GM21723 (cell line): ENCODE data around the gene TSHZ3.

ENCODE experiments used
- ATAC-seq: cut with Tn5 transposase; IDR thresholded peaks from one replicate; pipeline ENCODE4 v1.9.1; 2021; ENCODE audit warnings: mild to moderate bottlenecking, moderate library complexity; ENCODE audit not compliant: unreplicated experiment

Gene TSHZ3

GRCh38 chr19:31338069-31338776, 11.0 kb downstream of the TSHZ3 start:
- ATAC-seq, result no peak

DNA sequence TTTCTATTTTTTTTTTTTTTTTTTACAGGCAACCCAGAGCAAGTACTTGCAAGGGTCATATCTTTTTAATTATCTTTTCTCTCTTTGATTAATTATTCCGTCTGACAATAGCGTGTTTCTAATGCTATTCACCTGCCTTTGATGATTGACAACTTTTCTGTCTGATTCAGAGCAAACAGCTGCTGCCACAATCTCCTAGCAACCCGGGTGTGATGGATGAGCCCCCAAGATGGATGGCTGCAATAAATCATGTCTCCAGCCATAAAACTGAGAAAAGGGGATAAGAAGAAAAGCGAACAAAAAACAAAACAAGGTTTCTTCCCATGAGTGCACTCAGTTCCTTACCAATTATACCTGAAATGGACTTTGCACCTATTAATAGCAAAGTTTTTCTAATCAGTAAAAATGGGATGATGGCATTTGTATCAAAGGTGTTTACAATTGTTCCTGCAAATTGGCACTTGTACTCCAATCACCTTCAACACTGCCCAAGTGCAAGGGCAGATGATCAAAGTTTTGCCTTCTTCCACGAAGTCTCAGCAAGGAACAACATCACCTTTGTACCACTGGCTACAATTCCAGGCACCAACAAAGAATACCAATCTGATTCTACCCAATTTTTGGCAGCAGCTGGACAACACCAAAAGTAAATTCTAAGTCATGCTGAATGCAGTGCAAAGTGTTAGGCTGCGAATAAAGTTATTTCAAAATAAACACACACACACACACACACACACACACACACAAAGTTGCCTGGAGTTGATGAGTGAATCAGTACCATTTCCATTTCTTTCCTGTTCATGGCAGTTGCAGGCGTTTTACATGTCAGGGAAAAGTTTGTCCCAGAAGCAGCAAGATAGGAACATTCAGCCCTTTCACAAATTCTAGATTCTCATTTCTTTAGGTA, 12.0 kb downstream of the TSHZ3 start:
- no peak for ATAC-seq

- no peak for ATAC-seq
These were observed 13.5 kb downstream of the TSHZ3 start for GRCh38 chr19:31335716-31336115.

GRCh38 chr19:31334849-31335624, 14.2 kb downstream of the TSHZ3 start:
- ATAC-seq, result no peak

GRCh38 chr19:31334101-31334848, 15.0 kb downstream of the TSHZ3 start:
- ATAC-seq, result no peak

DNA sequence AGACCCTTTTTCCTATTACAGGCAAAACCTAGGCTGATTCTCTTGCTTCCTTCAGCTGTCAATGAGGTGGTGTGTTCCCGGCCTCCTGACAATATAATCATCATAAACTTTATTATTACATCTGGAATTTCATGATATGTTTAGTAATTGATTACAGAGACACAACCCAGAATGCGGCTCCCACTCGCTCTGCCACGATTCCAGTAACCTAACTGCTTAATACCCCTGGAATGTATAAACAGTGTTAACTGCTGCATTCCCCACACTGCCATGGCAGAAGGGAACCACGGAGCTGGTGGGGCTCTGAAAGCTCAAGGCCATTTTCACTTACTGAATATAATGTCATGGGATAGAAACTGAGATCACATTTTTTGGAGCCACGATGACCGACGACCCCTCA, 17.1 kb downstream of the TSHZ3 start:
- no peak for ATAC-seq

DNA sequence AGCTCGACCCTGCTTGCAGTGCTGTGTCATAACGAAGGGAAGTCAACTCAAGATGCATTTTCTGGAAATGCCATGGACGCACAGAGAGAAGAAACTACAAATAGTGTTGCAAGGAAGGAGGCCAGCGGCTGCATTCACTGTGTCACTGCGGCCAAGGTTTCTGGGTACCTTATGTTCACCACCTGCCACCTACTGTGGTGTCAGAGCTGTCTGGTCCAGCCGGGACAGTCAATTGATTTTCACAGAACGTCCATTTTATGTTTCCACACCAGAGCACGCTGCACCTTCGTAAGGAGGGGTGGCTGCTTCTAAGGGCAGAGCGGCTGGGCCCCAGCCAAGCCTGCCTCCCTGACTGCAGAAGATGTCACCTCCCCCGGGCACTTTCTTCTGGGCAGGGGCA, 17.7 kb downstream of the TSHZ3 start:
- no peak for ATAC-seq

- no peak for ATAC-seq
These were observed 18.5 kb downstream of the TSHZ3 start for GRCh38 chr19:31330761-31331160.

- no peak for ATAC-seq
These were observed 19.0 kb downstream of the TSHZ3 start for GRCh38 chr19:31330237-31330636.

DNA sequence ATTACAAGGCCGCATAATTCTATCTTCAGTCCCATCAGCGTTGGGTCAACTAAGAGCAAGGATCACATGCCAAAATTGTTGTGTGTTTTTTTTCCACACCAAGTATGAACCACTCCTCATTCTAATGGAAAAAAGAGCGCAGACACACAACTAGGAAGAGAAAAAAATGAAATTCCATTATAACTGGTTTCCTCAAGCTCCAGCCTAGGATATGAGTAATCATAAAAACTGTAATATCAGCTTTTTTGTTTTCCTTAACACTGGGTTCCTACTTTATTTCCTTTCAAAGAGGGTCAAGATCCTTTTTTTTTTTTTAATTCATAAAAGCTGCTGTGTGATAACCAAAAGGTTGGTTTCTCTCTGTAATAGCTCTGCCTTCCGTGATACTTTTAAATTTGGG, 19.4 kb downstream of the TSHZ3 start:
- ATAC-seq, result no peak

DNA sequence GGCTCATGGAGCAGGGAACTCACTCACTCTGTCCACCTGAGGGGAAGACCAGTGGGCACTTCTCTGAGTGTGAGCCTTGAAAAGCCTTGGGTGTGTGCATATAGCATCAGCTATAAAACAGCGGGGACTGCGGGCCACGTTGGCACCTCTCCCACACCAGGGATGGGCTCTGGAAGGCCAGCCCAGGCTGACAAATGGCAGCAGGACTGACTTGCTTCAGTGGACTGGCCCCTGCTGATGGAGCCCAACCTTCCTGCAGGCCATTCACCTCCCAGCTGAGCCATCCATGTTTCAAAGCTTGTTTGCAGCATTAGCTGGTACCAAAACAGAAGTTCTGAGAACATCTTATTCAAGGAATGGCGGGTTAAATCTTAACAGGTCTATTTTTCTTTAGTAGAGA, 21.0 kb downstream of the TSHZ3 start:
- no peak for ATAC-seq

GRCh38 chr19:31326329-31327028, 22.8 kb downstream of the TSHZ3 start:
- ATAC-seq, result no peak

GRCh38 chr19:31325342-31325741, 23.9 kb downstream of the TSHZ3 start:
- ATAC-seq, result no peak

DNA sequence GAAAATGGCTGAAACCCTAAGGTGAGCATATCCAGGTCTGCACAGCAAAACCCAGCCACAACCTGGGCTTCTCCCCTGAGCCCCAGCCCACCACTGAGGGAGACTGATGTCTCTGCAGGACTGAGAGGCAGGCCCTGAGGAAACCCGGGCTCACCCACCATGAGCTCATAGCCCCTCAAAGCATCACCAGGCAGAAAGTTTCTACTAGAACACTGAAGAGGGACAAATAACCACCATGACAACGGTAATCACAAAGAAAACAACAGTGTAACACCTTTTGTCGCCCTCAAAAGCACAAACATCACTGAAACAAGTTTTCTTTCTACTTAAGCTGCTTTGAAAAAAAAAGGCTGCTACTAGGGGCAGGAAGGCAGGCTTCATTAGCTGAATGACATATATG, 29.8 kb downstream of the TSHZ3 start:
- ATAC-seq, result no peak

DNA sequence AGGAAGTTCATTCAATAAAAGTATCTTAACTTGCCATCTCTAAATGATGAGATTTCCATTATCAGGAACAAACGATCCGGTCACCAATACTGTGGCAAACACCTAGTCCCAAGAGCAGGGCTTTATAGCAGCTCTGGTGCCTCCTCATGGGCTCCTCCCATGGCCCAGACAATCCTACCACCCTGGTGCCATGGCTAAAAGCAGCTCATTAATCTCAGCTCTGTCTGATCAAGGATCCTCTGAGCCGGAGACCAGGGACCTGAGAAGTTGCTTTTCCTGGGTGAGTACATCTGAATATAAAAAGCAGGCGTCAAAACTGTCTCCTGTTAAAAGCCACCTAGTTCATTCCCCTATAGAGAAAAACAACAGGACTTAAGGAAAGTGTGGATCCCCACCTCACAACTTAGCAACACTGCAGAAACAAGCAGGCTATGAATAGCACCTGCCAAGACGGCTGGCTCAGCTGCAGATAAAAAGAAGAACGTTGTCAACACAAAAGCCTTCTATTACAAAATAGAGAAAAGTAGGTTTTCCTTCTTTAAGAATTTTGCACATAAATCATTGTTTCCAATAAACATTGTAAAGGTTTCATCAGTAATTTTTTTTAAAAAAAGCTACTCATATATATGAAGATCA, 30.3 kb downstream of the TSHZ3 start:
- ATAC-seq, result no peak

DNA sequence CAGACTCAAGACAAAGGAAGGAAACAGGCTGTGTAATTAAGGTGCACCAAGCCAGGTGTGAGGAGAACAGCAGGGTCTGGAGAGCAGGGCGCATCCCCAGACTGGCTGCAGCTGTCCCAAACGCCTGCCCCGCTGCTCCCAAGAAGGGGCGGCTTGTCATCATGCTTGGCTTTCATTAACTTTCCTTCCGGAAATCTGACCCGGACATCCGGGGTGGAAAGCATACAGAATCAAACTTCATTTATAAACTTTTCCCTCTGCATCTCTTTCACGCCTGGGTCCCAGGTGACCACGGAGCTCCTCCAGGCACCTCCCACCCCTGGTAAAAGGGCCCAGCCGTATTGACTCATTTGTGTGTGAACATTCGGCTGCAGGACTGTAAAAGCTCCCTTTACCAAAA, 31.7 kb downstream of the TSHZ3 start:
- no peak for ATAC-seq

DNA sequence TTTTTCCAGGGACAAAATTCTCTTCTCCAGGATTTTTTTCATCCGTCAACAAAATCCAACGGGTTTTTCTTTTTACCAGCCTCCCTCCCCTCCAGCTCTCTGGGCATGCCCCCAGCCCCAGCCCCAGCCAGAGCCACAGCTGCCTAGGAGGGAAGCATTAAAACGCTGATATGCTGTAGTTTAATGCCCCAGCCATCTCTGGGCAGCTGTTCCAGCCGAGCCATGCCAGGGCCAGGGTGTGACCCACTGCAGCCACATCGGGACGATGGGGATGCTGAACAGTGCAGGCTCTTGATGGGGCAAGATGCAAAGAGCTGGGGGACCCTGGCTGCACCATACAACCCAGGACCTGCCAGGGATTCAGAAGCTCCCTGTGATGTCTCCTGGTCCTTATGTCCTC, 32.1 kb downstream of the TSHZ3 start:
- no peak for ATAC-seq

- ATAC-seq, result no peak
These were observed 32.9 kb downstream of the TSHZ3 start for GRCh38 chr19:31316201-31316951.

- no peak for ATAC-seq
These were observed 33.6 kb downstream of the TSHZ3 start for GRCh38 chr19:31315652-31316051.
